Tibial artery (tissue), 4 donors: ENCODE data around the gene HLA-A.

ENCODE experiments used
- DNase-seq, 2 donors: peaks; one replicate each; pipeline ENCODE4 v3.0.0-alpha.2; 2019
- H3K27ac ChIP-seq, 2 donors: fragments of 200-600 bp; sonication (generic) in 1 of 2; 1 replicate in 1 of 2; 2 replicates in 1 of 2; pipeline ENCODE4 v1.5.1; 2018 to 2019; ENCODE audit warnings: mild to moderate bottlenecking in 1 of 2
- H3K27me3 ChIP-seq, 2 donors: fragments of 200-600 bp; sonication (generic) in 1 of 2; one replicate each; pipeline versions ENCODE4 v1.5.1 to v1.6.0; 2016 to 2019
- H3K36me3 ChIP-seq, 3 donors: fragments of 200-600 bp; sonication (generic) in 2 of 3; one replicate each; pipeline ENCODE4 v1.5.1; 2016 to 2019; ENCODE audit warnings: mild to moderate bottlenecking in 2 of 3
- H3K4me1 ChIP-seq, 4 donors: fragments of 200-600 bp; sonication (generic) in 2 of 4; 1 replicate in 3 of 4; 2 replicates in 1 of 4; pipeline ENCODE4 v1.5.1; 2016 to 2019
- H3K4me3 ChIP-seq, 2 donors: fragments of 200-600 bp; sonication (generic) in 1 of 2; 1 replicate in 1 of 2; 2 replicates in 1 of 2; pipeline ENCODE4 v1.5.1; 2018 to 2019; ENCODE audit warnings: mild to moderate bottlenecking in 2 of 2
- H3K9me3 ChIP-seq, 3 donors: fragments of 200-600 bp; sonication (generic) in 1 of 3; one replicate each; pipeline ENCODE4 v1.5.1; 2016 to 2019
- CTCF ChIP-seq, 2 experiments: fragments of 200-600 bp in 1 of 2; fragments of 450-650 bp in 1 of 2; IDR thresholded peaks; one replicate each; pipeline ENCODE4 v1.5.1; 2017 to 2019; ENCODE audit warnings: antibody characterized with exemption in 2 of 2, mild to moderate bottlenecking in 1 of 2, moderate library complexity in 1 of 2
- intact Hi-C: fragments of 100-400 bp; cut with DNase I; formaldehyde crosslinking; loops from one replicate; pipeline ENCODE4 v1.15.0; 2023; ENCODE audit warnings: low total_unique reads

Gene HLA-A

GRCh38 chr6:29989211-29989610 is 46.9 kb downstream of the HLA-A start:
- no peak for DNase-seq
- Histone ChIP-seq H3K4me1 (no peaks in the 10 kb centered on the region), H3K36me3 (no peaks in the 10 kb centered on the region), H3K4me3 (no peak overlapping the region), H3K27me3 (peaks cover 0 to 3% of the 10 kb centered on the region in 2 donors), H3K27ac (no peak overlapping the region), H3K9me3 (no peaks in the 10 kb centered on the region)
- intact Hi-C loops = no loop called here
- TF ChIP-seq CTCF (IDR thresholded peaks at IDR 0.05) = no peak

GRCh38 chr6:29990931-29991330 is 48.6 kb downstream of the HLA-A start:
- H3K4me3 ChIP-seq = no peak overlapping the region

GRCh38 chr6:29992807-29993206 is 50.5 kb downstream of the HLA-A start:
- no peak for DNase-seq
- H3K27me3 ChIP-seq = no peaks in the 10 kb centered on the region
- intact Hi-C loops = loop anchor here (5.0 kb wide), 1 partner anchor 226 kb away; no protein-coding TSS in a partner anchor
- H3K4me1 ChIP-seq = no peaks in the 10 kb centered on the region
- H3K4me3 ChIP-seq = no peak overlapping the region
- no peak for TF ChIP-seq CTCF (IDR thresholded peaks at IDR 0.05)
- no peaks in the 10 kb centered on the region for H3K36me3 ChIP-seq
- no peak overlapping the region for H3K27ac ChIP-seq
- H3K9me3 ChIP-seq = no peaks in the 10 kb centered on the region

More at GRCh38 chr6:29990931-29991330, 48.6 kb downstream of the HLA-A start:
- no peak for TF ChIP-seq CTCF (IDR thresholded peaks at IDR 0.05)
- intact Hi-C loops = loop anchor here (5.0 kb wide), 1 partner anchor 224 kb away; no protein-coding TSS in a partner anchor
- peaks cover 0 to 3% of the 10 kb centered on the region in 2 donors for H3K27me3 ChIP-seq
- H3K4me1 ChIP-seq = no peaks in the 10 kb centered on the region
- H3K27ac ChIP-seq = no peak overlapping the region
- H3K36me3 ChIP-seq = no peaks in the 10 kb centered on the region
- DNase-seq = no peak
- no peaks in the 10 kb centered on the region for H3K9me3 ChIP-seq

- H3K36me3 ChIP-seq = no peaks in the 10 kb centered on the region
- peaks cover 0 to 4% of the 10 kb centered on the region in 2 donors for H3K27me3 ChIP-seq
- TF ChIP-seq CTCF (IDR thresholded peaks at IDR 0.05) = no peak
- no peak overlapping the region for H3K27ac ChIP-seq
- H3K4me1 ChIP-seq = no peaks in the 10 kb centered on the region
- H3K4me3 ChIP-seq = no peak overlapping the region
- intact Hi-C loops = loop anchor here (5.0 kb wide), 1 partner anchor 228 kb away; no protein-coding TSS in a partner anchor
- DNase-seq = no peak
- no peaks in the 10 kb centered on the region for H3K9me3 ChIP-seq
Measured at GRCh38 chr6:29994826-29995225, 52.5 kb downstream of the HLA-A start.

- H3K36me3 ChIP-seq = no peaks in the 10 kb centered on the region
- H3K27me3 ChIP-seq = peaks cover 0 to 4% of the 10 kb centered on the region in 2 donors
- intact Hi-C loops = no loop called here
- no peak overlapping the region for H3K4me3 ChIP-seq
- no peak for DNase-seq
- no peak for TF ChIP-seq CTCF (IDR thresholded peaks at IDR 0.05)
- no peaks in the 10 kb centered on the region for H3K4me1 ChIP-seq
- H3K27ac ChIP-seq = no peak overlapping the region
- no peaks in the 10 kb centered on the region for H3K9me3 ChIP-seq
Measured at GRCh38 chr6:29995340-29995777, 53.0 kb downstream of the HLA-A start.
